Measurements from ENCODE around the gene ZNF423. TPM values are rescaled to one million over a fixed set of nuclear protein-coding genes. Genes with fewer than 3 reads are reported as not detected.

ZNF423 gene
- polyA plus RNA-seq, 1 experiment = 0.11 TPM

DNA sequence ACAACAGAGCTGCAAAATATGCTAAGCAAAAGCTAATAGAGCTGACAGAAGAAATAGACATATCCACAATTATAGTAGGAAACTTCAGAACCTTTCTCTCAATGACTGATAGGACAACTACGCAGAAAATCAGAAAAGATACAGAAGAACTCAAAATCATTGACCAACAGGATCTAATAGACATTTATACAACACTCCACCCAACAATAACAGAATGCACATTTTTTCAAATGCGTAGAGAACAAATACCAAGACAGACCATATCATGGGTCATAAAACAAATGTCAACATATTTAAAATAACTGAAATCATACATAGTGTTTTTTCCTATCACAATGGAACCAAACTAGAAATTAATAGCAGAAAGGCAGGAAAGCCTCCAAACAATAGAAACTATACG is 244.9 kb downstream of the ZNF423 start:
- TF ChIP-seq, protein P1, sequence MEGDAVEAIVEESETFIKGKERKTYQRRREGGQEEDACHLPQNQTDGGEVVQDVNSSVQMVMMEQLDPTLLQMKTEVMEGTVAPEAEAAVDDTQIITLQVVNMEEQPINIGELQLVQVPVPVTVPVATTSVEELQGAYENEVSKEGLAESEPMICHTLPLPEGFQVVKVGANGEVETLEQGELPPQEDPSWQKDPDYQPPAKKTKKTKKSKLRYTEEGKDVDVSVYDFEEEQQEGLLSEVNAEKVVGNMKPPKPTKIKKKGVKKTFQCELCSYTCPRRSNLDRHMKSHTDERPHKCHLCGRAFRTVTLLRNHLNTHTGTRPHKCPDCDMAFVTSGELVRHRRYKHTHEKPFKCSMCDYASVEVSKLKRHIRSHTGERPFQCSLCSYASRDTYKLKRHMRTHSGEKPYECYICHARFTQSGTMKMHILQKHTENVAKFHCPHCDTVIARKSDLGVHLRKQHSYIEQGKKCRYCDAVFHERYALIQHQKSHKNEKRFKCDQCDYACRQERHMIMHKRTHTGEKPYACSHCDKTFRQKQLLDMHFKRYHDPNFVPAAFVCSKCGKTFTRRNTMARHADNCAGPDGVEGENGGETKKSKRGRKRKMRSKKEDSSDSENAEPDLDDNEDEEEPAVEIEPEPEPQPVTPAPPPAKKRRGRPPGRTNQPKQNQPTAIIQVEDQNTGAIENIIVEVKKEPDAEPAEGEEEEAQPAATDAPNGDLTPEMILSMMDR (IDR thresholded peaks at IDR 0.05; ENCODE audit: low read depth, low read length) = no peak
- Histone ChIP-seq H3K27me3 (ENCODE audit: control insufficient read depth, insufficient read depth, low read length) (peaks cover 20% of the 10 kb centered on the region), H3K27ac (ENCODE audit: low read depth, low read length) (no peak overlapping the region), H3K9me3 (ENCODE audit: control insufficient read depth, insufficient read depth, low read length) (no peaks in the 10 kb centered on the region), H3K4me3 (ENCODE audit: low read depth, low read length) (no peak overlapping the region)
- no peak for DNase-seq (ENCODE audit: low read depth, low spot score)
- ChIA-PET POLR2A (no interaction called here), CTCF (interaction anchor here (0.6 to 0.7 kb wide), 2 partner anchors 54 to 266 kb away, joined by 3 to 5 read pairs; no protein-coding TSS in a partner anchor)

DNA sequence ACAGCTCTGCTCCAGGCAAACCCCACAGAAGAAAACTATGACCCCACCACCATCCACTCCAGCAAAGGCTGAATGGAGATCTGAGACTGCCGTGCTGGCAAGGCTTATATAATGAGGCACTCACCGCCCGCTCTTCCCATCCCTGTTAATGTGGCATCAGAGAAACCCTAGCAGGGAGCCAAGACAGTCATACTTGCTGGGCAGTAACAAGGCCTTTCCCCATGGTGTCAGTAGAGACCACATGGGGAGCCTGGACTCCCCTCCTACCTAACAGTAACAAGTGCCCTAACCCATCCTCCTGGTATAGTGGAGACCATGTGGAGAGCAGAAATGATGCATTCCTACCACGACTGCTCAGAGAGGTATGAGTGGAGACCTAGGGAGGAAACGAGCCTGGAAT is 247.1 kb downstream of the ZNF423 start:
- Histone ChIP-seq H3K27ac (ENCODE audit: low read depth, low read length) (no peak overlapping the region), H3K9me3 (ENCODE audit: control insufficient read depth, insufficient read depth, low read length) (no peaks in the 10 kb centered on the region), H3K27me3 (ENCODE audit: control insufficient read depth, insufficient read depth, low read length) (peaks cover 19% of the 10 kb centered on the region), H3K4me3 (ENCODE audit: low read depth, low read length) (no peak overlapping the region)
- CTCF ChIA-PET = interaction anchor here (0.6 to 2.5 kb wide), 4 partner anchors 13 to 266 kb away, joined by 3 to 7 read pairs (median 4); no protein-coding TSS in a partner anchor
- peak; percentile 30 for DNase-seq (ENCODE audit: low read depth, low spot score)
- TF ChIP-seq, protein P1 (IDR thresholded peaks at IDR 0.05; ENCODE audit: low read depth, low read length) = peak; percentile 81
- POLR2A ChIA-PET = no interaction called here

DNA sequence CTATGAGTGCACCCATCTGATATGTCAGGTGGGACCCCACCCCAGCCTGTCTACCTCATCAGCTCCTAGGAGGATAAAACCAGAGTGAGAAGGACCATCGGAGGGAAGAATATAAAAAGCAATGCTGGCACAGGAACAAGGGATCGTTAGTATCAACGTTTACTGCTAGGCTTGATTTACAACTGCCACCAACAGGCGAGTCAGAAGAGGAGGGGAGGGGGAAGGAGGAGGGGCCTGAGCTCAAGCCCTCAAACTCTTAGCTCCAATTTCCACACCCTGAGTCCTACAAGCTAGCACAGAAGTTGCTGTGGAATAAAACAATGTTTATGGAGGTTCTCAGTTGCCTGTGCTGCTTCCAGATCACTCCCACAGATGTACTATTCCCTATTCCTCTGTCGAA is 247.8 kb downstream of the ZNF423 start:
- ChIA-PET CTCF (interaction anchor here (0.6 to 2.5 kb wide), 4 partner anchors 12 to 267 kb away, joined by 3 to 7 read pairs (median 4); no protein-coding TSS in a partner anchor), POLR2A (no interaction called here)
- no peak overlapping the region for H3K27ac ChIP-seq (ENCODE audit: low read depth, low read length)
- H3K27me3 ChIP-seq (ENCODE audit: control insufficient read depth, insufficient read depth, low read length) = peaks cover 16% of the 10 kb centered on the region
- no peak for DNase-seq (ENCODE audit: low read depth, low spot score)
- no peaks in the 10 kb centered on the region for H3K9me3 ChIP-seq (ENCODE audit: control insufficient read depth, insufficient read depth, low read length)
- H3K4me3 ChIP-seq (ENCODE audit: low read depth, low read length) = no peak overlapping the region
- TF ChIP-seq, protein P1 (IDR thresholded peaks at IDR 0.05; ENCODE audit: low read depth, low read length) = no peak

DNA sequence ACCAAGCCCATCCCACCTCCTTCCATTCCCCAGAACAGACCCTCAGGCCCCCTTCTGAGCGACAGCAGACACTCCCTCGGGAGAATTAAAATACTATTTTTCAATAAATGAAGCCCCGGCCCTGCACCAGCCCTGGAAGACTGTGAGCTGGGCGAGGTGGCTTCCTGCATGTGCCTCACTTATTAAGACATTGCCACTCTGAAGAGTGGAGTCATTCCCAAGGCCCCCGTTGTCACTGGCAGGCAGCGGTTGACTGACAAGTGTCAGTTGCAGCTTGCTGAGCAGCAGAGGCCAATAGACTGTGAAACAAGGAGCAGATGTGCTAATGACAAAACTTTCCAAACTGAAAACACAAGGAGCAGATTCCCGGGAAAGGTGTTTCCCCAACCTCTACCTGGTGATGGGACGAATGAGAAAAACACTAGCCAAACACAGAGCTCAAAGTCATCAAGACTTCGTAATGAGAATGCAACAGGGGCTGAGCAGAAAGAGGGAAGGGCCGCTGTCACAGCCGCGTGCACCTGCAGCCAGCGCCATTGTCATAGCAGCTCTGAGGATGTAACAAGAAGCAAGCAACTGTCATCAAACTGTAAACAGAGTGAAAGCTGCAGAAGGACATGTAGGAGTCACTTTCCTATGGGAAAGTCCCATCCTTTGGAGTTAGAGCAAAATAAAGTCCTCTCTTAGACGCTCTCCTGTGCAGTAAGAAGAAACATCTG is 250.2 kb downstream of the ZNF423 start:
- POLR2A ChIA-PET = no interaction called here
- CTCF ChIA-PET = no interaction called here
- DNase-seq (ENCODE audit: low read depth, low spot score) = no peak
- no peak overlapping the region for H3K4me3 ChIP-seq (ENCODE audit: low read depth, low read length)
- peaks cover 12% of the 10 kb centered on the region for H3K27me3 ChIP-seq (ENCODE audit: control insufficient read depth, insufficient read depth, low read length)
- no peak overlapping the region for H3K27ac ChIP-seq (ENCODE audit: low read depth, low read length)
- no peaks in the 10 kb centered on the region for H3K9me3 ChIP-seq (ENCODE audit: control insufficient read depth, insufficient read depth, low read length)
- TF ChIP-seq, protein P1 (IDR thresholded peaks at IDR 0.05; ENCODE audit: low read depth, low read length) = no peak

DNA sequence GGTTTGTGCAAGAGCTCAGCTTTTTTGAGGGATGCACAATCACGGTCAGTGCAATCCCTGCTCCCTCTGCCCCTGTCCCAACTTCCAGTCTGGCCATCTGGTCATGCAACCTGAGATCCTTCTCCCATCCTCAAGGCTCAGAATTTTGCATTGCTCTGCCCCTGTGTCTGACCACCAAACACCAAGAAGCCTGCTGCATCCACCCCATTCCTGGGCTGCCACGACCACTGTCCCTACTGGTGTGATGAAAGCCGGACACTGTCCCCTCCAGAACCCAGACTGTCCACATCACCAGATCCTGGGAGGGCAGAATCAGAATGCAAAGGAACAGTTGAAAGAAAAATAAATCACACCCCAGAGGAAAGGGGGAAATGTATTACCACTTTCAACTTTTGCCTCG is 251.3 kb downstream of the ZNF423 start:
- ChIA-PET POLR2A (no interaction called here), CTCF (no interaction called here)
- H3K27ac ChIP-seq (ENCODE audit: low read depth, low read length) = no peak overlapping the region
- no peak overlapping the region for H3K4me3 ChIP-seq (ENCODE audit: low read depth, low read length)
- H3K9me3 ChIP-seq (ENCODE audit: control insufficient read depth, insufficient read depth, low read length) = no peaks in the 10 kb centered on the region
- TF ChIP-seq, protein P1 (IDR thresholded peaks at IDR 0.05; ENCODE audit: low read depth, low read length) = no peak
- peaks cover 12% of the 10 kb centered on the region for H3K27me3 ChIP-seq (ENCODE audit: control insufficient read depth, insufficient read depth, low read length)
- no peak for DNase-seq (ENCODE audit: low read depth, low spot score)
